ENCODE data around the gene STRN4.

GRCh38 chr19:46687438-46688145 lies 58.7 kb downstream of the STRN4 start:
- no peak for TF ChIP-seq CTCF (IDR thresholded peaks at IDR 0.05)
- no peak for TF ChIP-seq POLR2A (IDR thresholded peaks at IDR 0.05)
- TF ChIP-seq EP300 (IDR thresholded peaks at IDR 0.05), result no peak

All from tibial nerve (tissue), 4 donors.